Gastrocnemius medialis (tissue), 4 donors: ENCODE measurements around the gene SNF8. TPM values are rescaled to one million over a fixed set of nuclear protein-coding genes. Genes with fewer than 3 reads are reported as not detected.

ENCODE experiments used
- ATAC-seq, 2 donors: fragments of 150-250 bp; one replicate each; pipeline ENCODE4 v1.9.1; 2016
- DNase-seq, 2 donors: peaks; one replicate each; pipeline ENCODE4 v3.0.0-alpha.2; 2019
- H3K27ac ChIP-seq, 4 donors: fragments of 200-600 bp; sonication (generic); 1 replicate in 1 of 4; 2 replicates in 3 of 4; pipeline ENCODE4 v1.5.1; 2016 to 2018; ENCODE audit warnings: mild to moderate bottlenecking in 2 of 4, moderate library complexity in 1 of 4
- H3K27me3 ChIP-seq, 3 donors: fragments of 200-600 bp; sonication (generic) in 2 of 3; 1 replicate in 1 of 3; 2 replicates in 2 of 3; pipeline versions ENCODE4 v1.5.1 to v1.6.0; 2016 to 2019; ENCODE audit warnings: mild to moderate bottlenecking in 1 of 3, moderate library complexity in 1 of 3
- H3K36me3 ChIP-seq, 2 donors: fragments of 200-600 bp; sonication (generic) in 1 of 2; one replicate each; pipeline ENCODE4 v1.5.1; 2017 to 2018
- H3K4me1 ChIP-seq, 2 donors: fragments of 200-600 bp; sonication (generic) in 1 of 2; one replicate each; pipeline ENCODE4 v1.5.1; 2016 to 2017; ENCODE audit warnings: mild to moderate bottlenecking in 2 of 2
- H3K4me3 ChIP-seq, 4 donors: fragments of 200-600 bp; sonication (generic) in 3 of 4; 1 replicate in 1 of 4; 2 replicates in 3 of 4; pipeline ENCODE4 v1.5.1; 2016 to 2019; ENCODE audit warnings: mild to moderate bottlenecking in 2 of 4
- H3K9me3 ChIP-seq, 3 donors: fragments of 200-600 bp; sonication (generic) in 2 of 3; 1 replicate in 1 of 3; 2 replicates in 2 of 3; pipeline ENCODE4 v1.5.1; 2016 to 2019
- CTCF ChIP-seq, 5 experiments: fragments of 450-650 bp in 3 of 5; fragments of 200-600 bp in 2 of 5; sonication (generic) in 2 of 5; IDR thresholded peaks in 4 of 5; conservative IDR thresholded peaks in 1 of 5; 1 replicate in 4 of 5; 2 replicates in 1 of 5; pipeline ENCODE4 v1.5.1; 2016 to 2019; ENCODE audit warnings: antibody characterized with exemption in 5 of 5, mild to moderate bottlenecking in 3 of 5, moderate library complexity in 3 of 5
- POLR2A ChIP-seq, 2 donors: fragments of 450-650 bp; IDR thresholded peaks; one replicate each; pipeline ENCODE4 v1.6.1; 2017; ENCODE audit warnings: antibody characterized with exemption in 2 of 2, mild to moderate bottlenecking in 2 of 2, moderate library complexity in 2 of 2
- in situ Hi-C, 4 donors: fragments of 200-750 bp; cut with MboI; loops; one replicate each; pipeline versions ENCODE4 v1.15.0 to v1.8.0; 2017; ENCODE audit warnings: low sequenced_read_pairs in 4 of 4
- intact Hi-C: fragments of 100-400 bp; cut with DNase I; formaldehyde crosslinking; loops from one replicate; pipeline ENCODE4 v1.15.1; 2023; ENCODE audit warnings: low total_unique reads
- total RNA-seq, 4 donors: library from RNA; depleted of rRNA; stranded (reverse); fragments of >200 nt; gene quantifications; one replicate each; pipeline versions ENCODE4 v1.1.0 to v1.2.3, GENCODE V29; 2016

Gene SNF8
- total RNA-seq, 4 donors from 2014 or later, result 64.9 to 123 (median 76.8) TPM

GRCh38 chr17:48904428-48904827 lies 40.2 kb downstream of the SNF8 start:
- Histone ChIP-seq H3K27me3 (no peaks in the 10 kb centered on the region), H3K27ac (no peak overlapping the region), H3K36me3 (no peaks in the 10 kb centered on the region), H3K4me1 (peaks cover 7 to 12% of the 10 kb centered on the region in 2 donors), H3K4me3 (no peak overlapping the region), H3K9me3 (no peaks in the 10 kb centered on the region)
- no peak for ATAC-seq
- no peak for DNase-seq
- intact Hi-C loops (no loop called here), in situ Hi-C loops (no loop called here)
- TF ChIP-seq CTCF (IDR thresholded peaks at IDR 0.05 in 4 of 5, conservative IDR thresholded peaks at IDR 0.05 in 1 of 5) (no peak), POLR2A (IDR thresholded peaks at IDR 0.05) (no peak)

- intact Hi-C loops, result no loop called here
These were observed 41.2 kb downstream of the SNF8 start for GRCh38 chr17:48903401-48903800.

GRCh38 chr17:48901241-48901640 lies 43.4 kb downstream of the SNF8 start:
- in situ Hi-C loops, result no loop called here
- Histone ChIP-seq H3K9me3 (no peaks in the 10 kb centered on the region), H3K4me3 (no peak overlapping the region)

More at GRCh38 chr17:48903401-48903800, 41.2 kb downstream of the SNF8 start:
- no peaks in the 10 kb centered on the region for H3K36me3 ChIP-seq
- no peaks in the 10 kb centered on the region for H3K9me3 ChIP-seq
- H3K27ac ChIP-seq, result no peak overlapping the region
- H3K4me3 ChIP-seq, result no peak overlapping the region
- peaks cover 4 to 7% of the 10 kb centered on the region in 2 donors for H3K4me1 ChIP-seq
- H3K27me3 ChIP-seq, result no peaks in the 10 kb centered on the region
- in situ Hi-C loops, result no loop called here
- no peak for ATAC-seq
- TF ChIP-seq POLR2A (IDR thresholded peaks at IDR 0.05) (no peak), CTCF (IDR thresholded peaks at IDR 0.05 in 4 of 5, conservative IDR thresholded peaks at IDR 0.05 in 1 of 5) (no peak)
- no peak for DNase-seq

GRCh38 chr17:48894886-48895285 lies 49.8 kb downstream of the SNF8 start:
- no peaks in the 10 kb centered on the region for H3K9me3 ChIP-seq
- peaks cover 0 to 21% of the 10 kb centered on the region in 2 donors for H3K36me3 ChIP-seq
- TF ChIP-seq CTCF (IDR thresholded peaks at IDR 0.05 in 4 of 5, conservative IDR thresholded peaks at IDR 0.05 in 1 of 5) (no peak), POLR2A (IDR thresholded peaks at IDR 0.05) (no peak)
- no peak for DNase-seq
- intact Hi-C loops (no loop called here), in situ Hi-C loops (loop anchor here in 2 of 4 donors (10.0 to 25.0 kb wide), 2 partner anchors 50 to 233 kb away; partner anchors contain the start of gene SNF8 (in 1 of the 2))
- peaks cover 17 to 22% of the 10 kb centered on the region in 2 donors for H3K4me1 ChIP-seq
- no peak overlapping the region for H3K4me3 ChIP-seq
- H3K27me3 ChIP-seq, result no peaks in the 10 kb centered on the region
- ATAC-seq, result no peak
- H3K27ac ChIP-seq, result peak overlapping the region in 1 of 4 donors; percentile 95

More at GRCh38 chr17:48901241-48901640, 43.4 kb downstream of the SNF8 start:
- intact Hi-C loops, result no loop called here
- H3K27me3 ChIP-seq, result no peaks in the 10 kb centered on the region
- ATAC-seq, result no peak
- no peaks in the 10 kb centered on the region for H3K4me1 ChIP-seq
- DNase-seq, result no peak
- H3K36me3 ChIP-seq, result peaks cover 0 to 7% of the 10 kb centered on the region in 2 donors
- H3K27ac ChIP-seq, result no peak overlapping the region
- no peak for TF ChIP-seq POLR2A (IDR thresholded peaks at IDR 0.05)
- no peak for TF ChIP-seq CTCF (IDR thresholded peaks at IDR 0.05 in 4 of 5, conservative IDR thresholded peaks at IDR 0.05 in 1 of 5)
